PFSK-1 (cell line): ENCODE data around the gene COPB2.

Experiments used
- FOXP2 ChIP-seq: optimal IDR thresholded peaks from 2 replicates; pipeline ENCODE3; 2011; ENCODE audit warnings: borderline replicate concordance, control low read depth, inconsistent platforms; ENCODE audit not compliant: insufficient read depth; ENCODE audit errors: extremely low read length, extremely low read depth
- POLR2AphosphoS5 ChIP-seq: IDR thresholded peaks from 2 replicates; pipeline ENCODE4 v1.6.1; 2012; ENCODE audit warnings: low read depth, mild to moderate bottlenecking, control low read depth, low read length, moderate library complexity
- SIN3A ChIP-seq: IDR thresholded peaks from 2 replicates; pipeline ENCODE4 v1.6.1; 2012; ENCODE audit warnings: mild to moderate bottlenecking, low read length, moderate library complexity, borderline replicate concordance; ENCODE audit not compliant: insufficient read depth
- TAF1 ChIP-seq: IDR thresholded peaks from 2 replicates; pipeline ENCODE4 v1.6.1; 2012; ENCODE audit warnings: low read length, control low read depth, borderline replicate concordance; ENCODE audit not compliant: insufficient read depth
- TF ChIP-seq, protein P1 (sequence below), 2 experiments: IDR thresholded peaks; 2 replicates each; pipeline versions ENCODE4 v1.6.1 to v1.8.0; 2011 to 2012; ENCODE audit warnings: low read depth in 2 of 2, low read length in 2 of 2, control low read depth in 1 of 2, inconsistent platforms in 1 of 2, mild to moderate bottlenecking in 1 of 2, moderate library complexity in 1 of 2; ENCODE audit not compliant: insufficient read depth in 1 of 2

- TF ChIP-seq TAF1 (no peak), POLR2AphosphoS5 (no peak), SIN3A (no peak), FOXP2 (no peak)
- TF ChIP-seq, protein P1, sequence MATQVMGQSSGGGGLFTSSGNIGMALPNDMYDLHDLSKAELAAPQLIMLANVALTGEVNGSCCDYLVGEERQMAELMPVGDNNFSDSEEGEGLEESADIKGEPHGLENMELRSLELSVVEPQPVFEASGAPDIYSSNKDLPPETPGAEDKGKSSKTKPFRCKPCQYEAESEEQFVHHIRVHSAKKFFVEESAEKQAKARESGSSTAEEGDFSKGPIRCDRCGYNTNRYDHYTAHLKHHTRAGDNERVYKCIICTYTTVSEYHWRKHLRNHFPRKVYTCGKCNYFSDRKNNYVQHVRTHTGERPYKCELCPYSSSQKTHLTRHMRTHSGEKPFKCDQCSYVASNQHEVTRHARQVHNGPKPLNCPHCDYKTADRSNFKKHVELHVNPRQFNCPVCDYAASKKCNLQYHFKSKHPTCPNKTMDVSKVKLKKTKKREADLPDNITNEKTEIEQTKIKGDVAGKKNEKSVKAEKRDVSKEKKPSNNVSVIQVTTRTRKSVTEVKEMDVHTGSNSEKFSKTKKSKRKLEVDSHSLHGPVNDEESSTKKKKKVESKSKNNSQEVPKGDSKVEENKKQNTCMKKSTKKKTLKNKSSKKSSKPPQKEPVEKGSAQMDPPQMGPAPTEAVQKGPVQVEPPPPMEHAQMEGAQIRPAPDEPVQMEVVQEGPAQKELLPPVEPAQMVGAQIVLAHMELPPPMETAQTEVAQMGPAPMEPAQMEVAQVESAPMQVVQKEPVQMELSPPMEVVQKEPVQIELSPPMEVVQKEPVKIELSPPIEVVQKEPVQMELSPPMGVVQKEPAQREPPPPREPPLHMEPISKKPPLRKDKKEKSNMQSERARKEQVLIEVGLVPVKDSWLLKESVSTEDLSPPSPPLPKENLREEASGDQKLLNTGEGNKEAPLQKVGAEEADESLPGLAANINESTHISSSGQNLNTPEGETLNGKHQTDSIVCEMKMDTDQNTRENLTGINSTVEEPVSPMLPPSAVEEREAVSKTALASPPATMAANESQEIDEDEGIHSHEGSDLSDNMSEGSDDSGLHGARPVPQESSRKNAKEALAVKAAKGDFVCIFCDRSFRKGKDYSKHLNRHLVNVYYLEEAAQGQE (IDR thresholded peaks at IDR 0.05; ENCODE audit: insufficient read depth in 1 of 2, low read depth in 2 of 2, low read length in 2 of 2) = no peak
These were observed 42.7 kb downstream of the COPB2 start for GRCh38 chr3:139346771-139347170.
